Mucosa of stomach (tissue), 1 donor: Measurements from ENCODE around the gene LGALS9.

Experiments used
- H3K27me3 ChIP-seq: one replicate; pipeline ENCODE4 v1.7.0; 2013; ENCODE audit warnings: mild to moderate bottlenecking, low read length; ENCODE audit not compliant: control insufficient read depth, insufficient read depth
- H3K36me3 ChIP-seq: one replicate; pipeline ENCODE4 v1.7.0; 2013; ENCODE audit warnings: low read length; ENCODE audit not compliant: control insufficient read depth, insufficient read depth
- H3K4me1 ChIP-seq: one replicate; pipeline ENCODE4 v1.7.0; 2013; ENCODE audit warnings: mild to moderate bottlenecking, low read length; ENCODE audit not compliant: control insufficient read depth, insufficient read depth
- H3K4me3 ChIP-seq: one replicate; pipeline ENCODE4 v1.7.0; 2013; ENCODE audit warnings: low read length
- H3K9ac ChIP-seq: one replicate; pipeline ENCODE4 v1.7.0; 2013; ENCODE audit warnings: mild to moderate bottlenecking, low read length, moderate library complexity
- H3K9me3 ChIP-seq: one replicate; pipeline ENCODE4 v1.7.0; 2013; ENCODE audit warnings: mild to moderate bottlenecking, low read length, moderate library complexity; ENCODE audit not compliant: control insufficient read depth
- donor health status: Pancreatic carcinoma.

Gene LGALS9

GRCh38 chr17:27607521-27608091 lies 23.4 kb upstream of the LGALS9 start:
- Histone ChIP-seq H3K4me1 (peaks cover 25% of the 10 kb centered on the region), H3K9ac (no peak overlapping the region), H3K36me3 (no peaks in the 10 kb centered on the region), H3K27me3 (no peaks in the 10 kb centered on the region), H3K4me3 (no peak overlapping the region), H3K9me3 (no peaks in the 10 kb centered on the region)

GRCh38 chr17:27608328-27609230 lies 22.4 kb upstream of the LGALS9 start:
- Histone ChIP-seq H3K9me3 (no peaks in the 10 kb centered on the region), H3K36me3 (no peaks in the 10 kb centered on the region)

DNA sequence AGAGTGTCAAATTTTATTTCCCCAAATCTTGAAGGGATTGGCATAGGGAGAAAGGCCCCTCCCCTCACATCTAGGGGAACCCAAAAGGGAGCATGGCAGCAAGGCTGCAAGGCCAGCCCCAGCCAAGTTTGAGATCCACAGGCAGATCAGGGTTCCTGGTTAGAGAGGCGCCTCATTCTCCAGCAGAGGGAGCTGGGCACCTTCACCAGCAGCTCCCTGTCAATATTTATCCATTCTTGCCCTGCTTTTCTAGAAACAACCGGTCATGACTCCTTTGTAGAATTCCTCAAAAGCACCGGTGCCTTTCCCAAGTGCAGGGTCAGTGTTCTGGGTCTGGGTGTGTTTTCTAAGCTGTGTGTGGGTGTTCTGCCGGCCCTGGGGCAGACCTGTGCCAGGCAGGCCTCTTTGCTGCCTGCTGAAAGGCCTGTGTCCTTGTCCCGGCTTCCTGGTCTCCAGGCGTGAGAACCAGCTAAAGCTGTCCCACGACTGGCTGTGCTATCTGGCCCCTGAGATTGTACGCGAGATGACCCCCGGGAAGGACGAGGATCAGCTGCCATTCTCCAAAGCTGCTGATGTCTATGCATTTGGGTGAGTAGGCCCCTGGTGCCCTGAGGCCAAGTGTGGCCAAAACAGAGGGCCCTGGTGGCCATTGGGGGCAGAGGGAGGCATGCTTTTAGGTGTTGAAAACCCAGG lies 21.2 kb upstream of the LGALS9 start:
- Histone ChIP-seq H3K36me3 (no peaks in the 10 kb centered on the region), H3K9me3 (no peaks in the 10 kb centered on the region), H3K27me3 (no peaks in the 10 kb centered on the region), H3K4me3 (no peak overlapping the region), H3K9ac (peak overlapping the region; percentile 31), H3K4me1 (peaks cover 6% of the 10 kb centered on the region)

More at GRCh38 chr17:27608328-27609230, 22.4 kb upstream of the LGALS9 start:
- Histone ChIP-seq H3K9ac (no peak overlapping the region), H3K27me3 (no peaks in the 10 kb centered on the region), H3K4me1 (peaks cover 18% of the 10 kb centered on the region), H3K4me3 (no peak overlapping the region)

GRCh38 chr17:27610304-27610677 lies 20.7 kb upstream of the LGALS9 start:
- Histone ChIP-seq H3K36me3 (no peaks in the 10 kb centered on the region), H3K9me3 (no peaks in the 10 kb centered on the region), H3K27me3 (no peaks in the 10 kb centered on the region), H3K4me1 (peaks cover 5% of the 10 kb centered on the region), H3K4me3 (no peak overlapping the region), H3K9ac (peak overlapping the region; percentile 31)

DNA sequence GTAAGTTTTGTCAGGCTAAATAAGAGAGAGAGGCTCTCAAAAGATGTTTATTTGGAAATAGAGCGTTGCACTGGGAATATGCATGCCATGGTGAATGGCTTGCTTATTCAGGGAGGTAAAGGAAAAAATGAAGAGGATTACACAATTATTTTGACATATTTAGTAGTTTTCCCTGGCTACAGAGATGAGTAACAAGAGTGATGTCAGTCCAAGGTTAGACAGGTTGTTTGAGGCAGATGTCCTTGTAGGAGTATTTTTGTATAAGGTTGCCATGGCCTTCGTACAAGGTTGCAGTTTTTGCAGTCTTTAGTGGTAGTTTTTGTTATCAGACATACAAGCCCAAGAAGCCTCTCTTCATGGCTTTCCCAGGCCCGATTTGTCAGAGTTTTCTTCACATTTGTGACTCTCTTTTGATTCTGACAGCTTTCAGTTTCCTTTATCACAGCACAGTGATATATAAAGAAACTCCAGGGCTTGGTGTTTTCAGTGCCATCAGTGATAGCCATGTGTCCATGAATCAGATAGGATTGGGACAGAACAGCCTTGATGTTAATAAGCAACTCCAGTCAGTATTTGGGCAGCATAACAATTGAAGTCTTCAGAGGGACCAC lies 18.7 kb upstream of the LGALS9 start:
- no peaks in the 10 kb centered on the region for H3K36me3 ChIP-seq
- H3K4me1 ChIP-seq: peaks cover 5% of the 10 kb centered on the region
- H3K9me3 ChIP-seq: no peaks in the 10 kb centered on the region
- no peak overlapping the region for H3K9ac ChIP-seq
- no peaks in the 10 kb centered on the region for H3K27me3 ChIP-seq
- H3K4me3 ChIP-seq: no peak overlapping the region

DNA sequence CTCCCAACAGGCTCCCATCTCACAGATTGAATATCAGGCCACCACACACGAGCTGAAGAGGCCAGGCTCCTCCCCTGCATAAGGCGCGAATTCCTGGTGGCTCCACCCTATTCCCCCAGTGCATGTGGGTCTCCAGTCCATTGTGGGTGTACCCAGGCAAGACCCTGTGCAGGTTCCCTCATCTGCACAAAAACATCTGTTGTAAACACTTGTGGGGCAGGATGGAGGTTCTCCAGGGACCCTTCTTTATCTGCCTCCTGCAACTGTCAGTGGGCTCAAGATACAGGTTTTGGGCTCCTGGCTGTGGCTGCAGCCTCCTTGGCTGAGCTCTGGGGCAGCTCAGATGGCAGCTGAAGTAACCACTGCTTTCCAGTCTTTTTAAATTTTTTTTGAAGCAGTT lies 17.6 kb upstream of the LGALS9 start:
- no peaks in the 10 kb centered on the region for H3K36me3 ChIP-seq
- no peak overlapping the region for H3K9ac ChIP-seq
- H3K27me3 ChIP-seq: no peaks in the 10 kb centered on the region

DNA sequence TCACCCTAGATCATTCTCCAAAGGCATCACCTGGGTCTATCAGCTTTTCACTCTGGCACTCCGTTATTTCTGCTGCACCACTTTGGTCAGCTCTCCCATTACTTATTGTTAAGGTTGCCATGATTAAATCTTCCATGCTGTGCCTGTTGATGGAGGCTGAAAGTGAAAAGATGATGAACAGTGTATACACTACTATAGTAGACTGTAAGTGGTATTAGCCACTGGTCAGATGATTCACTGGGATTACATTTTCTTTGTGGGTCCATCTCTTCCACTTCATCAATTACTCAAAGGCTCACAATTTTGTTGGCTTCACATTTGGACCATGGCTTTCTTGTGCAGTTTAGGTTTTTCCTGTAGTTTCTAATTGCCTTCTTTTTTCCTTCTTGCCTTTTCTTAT lies 15.9 kb upstream of the LGALS9 start:
- H3K4me3 ChIP-seq: no peak overlapping the region
- H3K27me3 ChIP-seq: no peaks in the 10 kb centered on the region
- no peak overlapping the region for H3K9ac ChIP-seq
- H3K4me1 ChIP-seq: peaks cover under 1% of the 10 kb centered on the region
- no peaks in the 10 kb centered on the region for H3K9me3 ChIP-seq
- peaks cover 3% of the 10 kb centered on the region for H3K36me3 ChIP-seq

More for the DNA sequence above, 17.6 kb upstream of the LGALS9 start:
- no peak overlapping the region for H3K4me3 ChIP-seq
- H3K4me1 ChIP-seq: peaks cover 5% of the 10 kb centered on the region
- no peaks in the 10 kb centered on the region for H3K9me3 ChIP-seq

DNA sequence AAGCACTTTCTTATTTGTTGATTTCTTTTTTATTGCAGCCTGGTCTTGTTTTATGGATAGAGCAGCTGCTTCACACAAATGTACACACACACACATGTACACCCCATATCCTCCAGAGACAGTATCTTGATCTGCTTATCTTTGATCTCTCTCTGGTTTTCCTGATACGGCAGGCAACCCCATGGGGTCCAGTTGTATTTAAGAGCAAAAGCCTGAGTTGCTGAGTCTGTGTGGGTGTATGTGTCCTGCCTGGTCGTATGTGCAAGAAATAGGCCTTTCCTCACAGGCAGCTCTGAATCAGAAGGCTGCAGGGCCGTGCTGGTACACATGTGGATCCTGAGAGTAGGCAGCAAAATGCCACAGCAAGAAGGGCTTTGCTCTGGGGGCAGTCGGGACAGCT lies 14.6 kb upstream of the LGALS9 start:
- H3K36me3 ChIP-seq: peaks cover 7% of the 10 kb centered on the region
- no peak overlapping the region for H3K9ac ChIP-seq
- H3K9me3 ChIP-seq: no peaks in the 10 kb centered on the region
- no peaks in the 10 kb centered on the region for H3K27me3 ChIP-seq
- H3K4me3 ChIP-seq: no peak overlapping the region
- peaks cover under 1% of the 10 kb centered on the region for H3K4me1 ChIP-seq

- H3K4me3 ChIP-seq: no peak overlapping the region
- H3K36me3 ChIP-seq: peaks cover 7% of the 10 kb centered on the region
- H3K9ac ChIP-seq: no peak overlapping the region
- H3K27me3 ChIP-seq: no peaks in the 10 kb centered on the region
- H3K9me3 ChIP-seq: no peaks in the 10 kb centered on the region
- H3K4me1 ChIP-seq: peaks cover 15% of the 10 kb centered on the region
These were observed 12.6 kb upstream of the LGALS9 start for GRCh38 chr17:27618417-27618816.

DNA sequence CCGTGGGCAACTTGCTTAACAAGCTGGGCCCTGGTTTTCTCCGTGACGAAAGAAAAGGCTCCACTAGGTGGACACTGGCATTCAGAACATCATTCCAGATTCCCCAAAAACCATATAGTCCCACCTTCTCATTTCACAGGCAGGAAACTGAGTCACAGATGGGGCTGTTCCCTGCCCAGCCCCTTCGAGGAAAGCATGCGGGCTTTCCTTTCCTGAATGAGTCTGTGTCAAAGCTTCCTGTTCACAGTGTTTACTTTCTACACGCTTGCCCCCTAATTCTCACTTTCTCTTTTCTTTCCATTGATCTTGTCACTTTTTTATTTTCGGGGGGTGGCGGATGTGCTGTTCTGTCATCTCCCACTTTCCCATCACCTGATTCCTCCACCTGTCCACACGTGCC lies 10.3 kb upstream of the LGALS9 start:
- no peak overlapping the region for H3K4me3 ChIP-seq
- no peaks in the 10 kb centered on the region for H3K9me3 ChIP-seq
- no peaks in the 10 kb centered on the region for H3K27me3 ChIP-seq
- H3K36me3 ChIP-seq: peaks cover 7% of the 10 kb centered on the region
- peaks cover 15% of the 10 kb centered on the region for H3K4me1 ChIP-seq
- H3K9ac ChIP-seq: no peak overlapping the region

DNA sequence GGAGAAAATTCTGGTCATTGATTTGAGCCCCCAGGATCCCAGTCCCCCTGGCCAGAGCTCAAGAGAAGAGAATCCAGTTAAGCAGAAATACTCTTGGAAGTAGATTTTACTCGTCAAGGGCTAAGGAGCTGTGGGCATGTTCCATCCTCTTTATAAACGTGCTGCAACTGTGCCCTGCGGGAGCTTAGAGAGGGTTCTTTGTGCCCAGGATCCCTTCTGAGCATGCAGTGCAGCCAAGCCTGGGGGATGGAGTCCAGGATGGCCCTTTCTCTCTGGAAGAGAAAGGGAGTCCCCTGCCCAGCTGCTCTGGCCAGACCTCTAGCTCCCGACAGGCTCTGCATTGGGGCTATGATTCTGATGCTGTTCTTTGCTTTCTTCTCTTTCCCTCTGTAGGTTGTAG lies 9.5 kb upstream of the LGALS9 start:
- Histone ChIP-seq H3K4me3 (no peak overlapping the region), H3K9ac (no peak overlapping the region), H3K27me3 (no peaks in the 10 kb centered on the region), H3K4me1 (peaks cover 15% of the 10 kb centered on the region), H3K9me3 (no peaks in the 10 kb centered on the region), H3K36me3 (peaks cover 7% of the 10 kb centered on the region)
